Activated T-helper 17 cell treated with anti-CD3 and anti-CD28 coated beads, Interleukin-2, amount 50 U/mL, for 72 hours (primary cell): ENCODE results near the gene ENTPD1. TPM values are rescaled to one million over a fixed set of nuclear protein-coding genes. Genes with fewer than 3 reads are reported as not detected.
"Not testable (repeated sequence)": the region's sequence is repeated elsewhere in the genome, so short reads cannot be mapped to it uniquely, and the experiment has no call there.

Experiments used
- ATAC-seq: fragments of 150-1000 bp; cut with Tn5 transposase; replicated peaks from 2 replicates; pipeline ENCODE4 v1.10.0; 2021; ENCODE audit warnings: mild to moderate bottlenecking, moderate library complexity
- H3K27ac Mint-ChIP-seq: one replicate; pipeline ENCODE4 v1.8.0; 2022; ENCODE audit warnings: mixed read lengths
- H3K27me3 Mint-ChIP-seq: one replicate; pipeline ENCODE4 v1.8.0; 2022; ENCODE audit warnings: mixed read lengths
- H3K36me3 Mint-ChIP-seq: one replicate; pipeline ENCODE4 v1.8.0; 2022; ENCODE audit warnings: low read depth, mild to moderate bottlenecking, mixed read lengths
- H3K4me1 Mint-ChIP-seq: one replicate; pipeline ENCODE4 v1.8.0; 2022; ENCODE audit warnings: mixed read lengths
- H3K4me3 Mint-ChIP-seq: one replicate; pipeline ENCODE4 v1.8.0; 2022; ENCODE audit warnings: mild to moderate bottlenecking, mixed read lengths
- H3K9me3 Mint-ChIP-seq: one replicate; pipeline ENCODE4 v1.8.0; 2022; ENCODE audit warnings: mixed read lengths
- total RNA-seq, 2 donors: library from RNA; stranded (reverse); gene quantifications; one replicate each; pipeline ENCODE4 v1.2.3, GENCODE V29; 2022

ENTPD1 gene
- total RNA-seq, 2 donors from 2014 or later = 4.5 to 36.3 TPM

GRCh38 chr10:95742485-95742884, 13.5 kb upstream of the ENTPD1 start:
- H3K27ac Mint-ChIP-seq = no peak overlapping the region
- H3K27me3 Mint-ChIP-seq = peaks cover 15% of the 10 kb centered on the region
- no peaks in the 10 kb centered on the region for H3K9me3 Mint-ChIP-seq
- H3K36me3 Mint-ChIP-seq = no peaks in the 10 kb centered on the region
- no peak overlapping the region for H3K4me3 Mint-ChIP-seq
- ATAC-seq = no peak
- H3K4me1 Mint-ChIP-seq = no peaks in the 10 kb centered on the region

- no peaks in the 10 kb centered on the region for H3K4me1 Mint-ChIP-seq
- no peak overlapping the region for H3K4me3 Mint-ChIP-seq
- H3K9me3 Mint-ChIP-seq = no peaks in the 10 kb centered on the region
- no peaks in the 10 kb centered on the region for H3K36me3 Mint-ChIP-seq
- H3K27ac Mint-ChIP-seq = no peak overlapping the region
- ATAC-seq = no peak
- H3K27me3 Mint-ChIP-seq = peaks cover 12% of the 10 kb centered on the region
These were observed 12.9 kb upstream of the ENTPD1 start for GRCh38 chr10:95742962-95743535.

GRCh38 chr10:95745501-95745900, 10.5 kb upstream of the ENTPD1 start:
- Mint-ChIP-seq H3K27me3 (peaks cover 11% of the 10 kb centered on the region), H3K9me3 (no peaks in the 10 kb centered on the region), H3K27ac (no peak overlapping the region), H3K36me3 (no peaks in the 10 kb centered on the region), H3K4me1 (no peaks in the 10 kb centered on the region), H3K4me3 (no peak overlapping the region)
- ATAC-seq = no peak

- Mint-ChIP-seq H3K9me3 (peaks cover 5% of the 10 kb centered on the region), H3K27me3 (peaks cover 21% of the 10 kb centered on the region), H3K4me1 (no peaks in the 10 kb centered on the region), H3K27ac (no peak overlapping the region), H3K36me3 (no peaks in the 10 kb centered on the region), H3K4me3 (no peak overlapping the region)
- ATAC-seq = no peak
These were observed 7.6 kb upstream of the ENTPD1 start for GRCh38 chr10:95748349-95748748.

GRCh38 chr10:95755511-95756004, 405 bp upstream of the ENTPD1 start:
- Mint-ChIP-seq H3K36me3 (no peaks in the 10 kb centered on the region), H3K27ac (peak overlapping the region; percentile 10), H3K27me3 (peaks cover 28% of the 10 kb centered on the region), H3K9me3 (peaks cover 5% of the 10 kb centered on the region), H3K4me1 (peaks cover 14% of the 10 kb centered on the region), H3K4me3 (peak overlapping the region; percentile 36)
- ATAC-seq = no peak

- H3K27me3 Mint-ChIP-seq = peaks cover 19% of the 10 kb centered on the region
- no peak overlapping the region for H3K27ac Mint-ChIP-seq
- no peak for ATAC-seq
- H3K9me3 Mint-ChIP-seq = peaks cover under 1% of the 10 kb centered on the region
- peaks cover 18% of the 10 kb centered on the region for H3K4me1 Mint-ChIP-seq
- H3K4me3 Mint-ChIP-seq = peak overlapping the region; percentile 37
- no peaks in the 10 kb centered on the region for H3K36me3 Mint-ChIP-seq
These were observed 1.1 kb downstream of the ENTPD1 start for GRCh38 chr10:95756809-95757684.

- peak; percentile 87 for ATAC-seq
- H3K9me3 Mint-ChIP-seq = no peaks in the 10 kb centered on the region
- H3K36me3 Mint-ChIP-seq = no peaks in the 10 kb centered on the region
- H3K27ac Mint-ChIP-seq = peak overlapping the region; percentile 87
- peak overlapping the region; percentile 37 for H3K4me3 Mint-ChIP-seq
- H3K4me1 Mint-ChIP-seq = peaks cover 18% of the 10 kb centered on the region
- H3K27me3 Mint-ChIP-seq = peaks cover 18% of the 10 kb centered on the region
These were observed 2.5 kb downstream of the ENTPD1 start for GRCh38 chr10:95758351-95759025.

GRCh38 chr10:95759233-95759826, 3.4 kb downstream of the ENTPD1 start:
- H3K9me3 Mint-ChIP-seq = no peaks in the 10 kb centered on the region
- H3K27ac Mint-ChIP-seq = no peak overlapping the region
- peaks cover 17% of the 10 kb centered on the region for H3K27me3 Mint-ChIP-seq
- H3K36me3 Mint-ChIP-seq = no peaks in the 10 kb centered on the region
- no peak overlapping the region for H3K4me3 Mint-ChIP-seq
- peaks cover 18% of the 10 kb centered on the region for H3K4me1 Mint-ChIP-seq
- no peak for ATAC-seq

GRCh38 chr10:95761939-95762492, 6.1 kb downstream of the ENTPD1 start:
- Mint-ChIP-seq H3K4me1 (peaks cover 10% of the 10 kb centered on the region), H3K27me3 (no peaks in the 10 kb centered on the region), H3K36me3 (no peaks in the 10 kb centered on the region), H3K9me3 (no peaks in the 10 kb centered on the region), H3K27ac (no peak overlapping the region), H3K4me3 (no peak overlapping the region)
- ATAC-seq = no peak

- Mint-ChIP-seq H3K27ac (no peak overlapping the region), H3K4me1 (no peaks in the 10 kb centered on the region), H3K27me3 (no peaks in the 10 kb centered on the region), H3K4me3 (no peak overlapping the region), H3K36me3 (no peaks in the 10 kb centered on the region), H3K9me3 (no peaks in the 10 kb centered on the region)
- no peak for ATAC-seq
These were observed 12.1 kb downstream of the ENTPD1 start for GRCh38 chr10:95767884-95768556.

- ATAC-seq = no peak
- no peak overlapping the region for H3K4me3 Mint-ChIP-seq
- H3K27me3 Mint-ChIP-seq = no peaks in the 10 kb centered on the region
- no peaks in the 10 kb centered on the region for H3K9me3 Mint-ChIP-seq
- no peak overlapping the region for H3K27ac Mint-ChIP-seq
- no peaks in the 10 kb centered on the region for H3K36me3 Mint-ChIP-seq
- H3K4me1 Mint-ChIP-seq = no peaks in the 10 kb centered on the region
These were observed 14.2 kb downstream of the ENTPD1 start for GRCh38 chr10:95770084-95770720.

GRCh38 chr10:95773454-95773853, 17.5 kb downstream of the ENTPD1 start:
- H3K36me3 Mint-ChIP-seq, H3K27ac Mint-ChIP-seq, H3K4me1 Mint-ChIP-seq, H3K27me3 Mint-ChIP-seq, ATAC-seq, H3K4me3 Mint-ChIP-seq, H3K9me3 Mint-ChIP-seq: not testable (repeated sequence)

GRCh38 chr10:95777638-95778037, 21.7 kb downstream of the ENTPD1 start:
- ATAC-seq, H3K36me3 Mint-ChIP-seq, H3K27ac Mint-ChIP-seq, H3K9me3 Mint-ChIP-seq, H3K4me3 Mint-ChIP-seq, H3K4me1 Mint-ChIP-seq: not testable (repeated sequence)
- peaks cover 24% of the 10 kb centered on the region for H3K27me3 Mint-ChIP-seq
